Ascending aorta (tissue), 2 donors: Measurements from ENCODE around the gene DTWD1. TPM values are rescaled to one million over a fixed set of nuclear protein-coding genes. Genes with fewer than 3 reads are reported as not detected.
"Not testable (repeated sequence)": the region's sequence is repeated elsewhere in the genome, so short reads cannot be mapped to it uniquely, and the experiment has no call there.

Source experiments
- DNase-seq, 2 donors: peaks; one replicate each; pipeline ENCODE4 v3.0.0-alpha.2; 2019; ENCODE audit warnings: low spot score in 2 of 2
- H3K27ac ChIP-seq, 2 donors: fragments of 200-600 bp; sonication (generic); one replicate each; pipeline ENCODE4 v1.5.1; 2016 to 2017; ENCODE audit warnings: mild to moderate bottlenecking in 1 of 2
- H3K27me3 ChIP-seq: fragments of 200-600 bp; sonication (generic); one replicate; pipeline ENCODE4 v1.5.1; 2017
- H3K36me3 ChIP-seq, 2 donors: fragments of 200-600 bp; sonication (generic); one replicate each; pipeline ENCODE4 v1.5.1; 2016
- H3K4me1 ChIP-seq, 2 donors: fragments of 200-600 bp; sonication (generic); one replicate each; pipeline ENCODE4 v1.5.1; 2016 to 2017; ENCODE audit warnings: mild to moderate bottlenecking in 1 of 2
- H3K4me3 ChIP-seq, 2 donors: fragments of 200-600 bp; sonication (generic); one replicate each; pipeline ENCODE4 v1.5.1; 2016 to 2017; ENCODE audit warnings: mild to moderate bottlenecking in 1 of 2
- H3K9me3 ChIP-seq, 2 donors: fragments of 200-600 bp; sonication (generic); one replicate each; pipeline ENCODE4 v1.5.1; 2016
- intact Hi-C: fragments of 100-400 bp; cut with DNase I; formaldehyde crosslinking; loops from one replicate; pipeline ENCODE4 v1.15.1; 2023
- total RNA-seq: library from RNA; depleted of rRNA; stranded (reverse); fragments of >200 nt; gene quantifications from one replicate; pipeline ENCODE4 v1.1.0, GENCODE V29; 2016
- TF ChIP-seq, protein P1 (sequence below), 3 experiments: fragments of 200-600 bp in 2 of 3; fragments of 450-650 bp in 1 of 3; sonication (generic) in 2 of 3; IDR thresholded peaks; one replicate each; pipeline ENCODE4 v1.5.1; 2016 to 2019; ENCODE audit warnings: antibody characterized with exemption in 3 of 3, mild to moderate bottlenecking in 1 of 3, moderate library complexity in 1 of 3

DTWD1 gene
- total RNA-seq, 1 donor from 2014 or later, result 18.4 TPM

DNA sequence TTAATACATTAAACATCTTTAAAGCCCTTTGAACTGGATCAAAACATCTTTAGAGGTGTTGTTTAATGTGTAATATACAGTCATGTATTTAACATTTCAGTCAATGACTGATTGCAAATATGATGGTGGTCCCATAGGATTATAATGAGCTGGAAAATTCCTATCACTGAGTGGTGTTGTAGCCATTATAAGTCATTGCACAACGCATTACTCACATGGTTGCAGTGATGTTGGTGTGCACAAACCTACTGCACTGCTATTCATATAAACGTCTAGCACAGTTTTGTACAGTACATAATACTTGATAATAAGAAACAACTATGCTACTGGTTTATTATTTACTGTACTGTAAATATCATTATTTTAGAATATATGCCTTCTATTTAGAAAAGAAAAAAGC, 75.6 kb downstream of the DTWD1 start:
- Histone ChIP-seq H3K9me3 (no peaks in the 10 kb centered on the region), H3K4me3 (no peak overlapping the region), H3K27me3 (no peaks in the 10 kb centered on the region), H3K27ac (no peak overlapping the region), H3K36me3 (no peaks in the 10 kb centered on the region), H3K4me1 (no peaks in the 10 kb centered on the region)
- intact Hi-C loops, result no loop called here
- DNase-seq, result no peak
- TF ChIP-seq, protein P1, sequence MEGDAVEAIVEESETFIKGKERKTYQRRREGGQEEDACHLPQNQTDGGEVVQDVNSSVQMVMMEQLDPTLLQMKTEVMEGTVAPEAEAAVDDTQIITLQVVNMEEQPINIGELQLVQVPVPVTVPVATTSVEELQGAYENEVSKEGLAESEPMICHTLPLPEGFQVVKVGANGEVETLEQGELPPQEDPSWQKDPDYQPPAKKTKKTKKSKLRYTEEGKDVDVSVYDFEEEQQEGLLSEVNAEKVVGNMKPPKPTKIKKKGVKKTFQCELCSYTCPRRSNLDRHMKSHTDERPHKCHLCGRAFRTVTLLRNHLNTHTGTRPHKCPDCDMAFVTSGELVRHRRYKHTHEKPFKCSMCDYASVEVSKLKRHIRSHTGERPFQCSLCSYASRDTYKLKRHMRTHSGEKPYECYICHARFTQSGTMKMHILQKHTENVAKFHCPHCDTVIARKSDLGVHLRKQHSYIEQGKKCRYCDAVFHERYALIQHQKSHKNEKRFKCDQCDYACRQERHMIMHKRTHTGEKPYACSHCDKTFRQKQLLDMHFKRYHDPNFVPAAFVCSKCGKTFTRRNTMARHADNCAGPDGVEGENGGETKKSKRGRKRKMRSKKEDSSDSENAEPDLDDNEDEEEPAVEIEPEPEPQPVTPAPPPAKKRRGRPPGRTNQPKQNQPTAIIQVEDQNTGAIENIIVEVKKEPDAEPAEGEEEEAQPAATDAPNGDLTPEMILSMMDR (IDR thresholded peaks at IDR 0.05), result no peak

DNA sequence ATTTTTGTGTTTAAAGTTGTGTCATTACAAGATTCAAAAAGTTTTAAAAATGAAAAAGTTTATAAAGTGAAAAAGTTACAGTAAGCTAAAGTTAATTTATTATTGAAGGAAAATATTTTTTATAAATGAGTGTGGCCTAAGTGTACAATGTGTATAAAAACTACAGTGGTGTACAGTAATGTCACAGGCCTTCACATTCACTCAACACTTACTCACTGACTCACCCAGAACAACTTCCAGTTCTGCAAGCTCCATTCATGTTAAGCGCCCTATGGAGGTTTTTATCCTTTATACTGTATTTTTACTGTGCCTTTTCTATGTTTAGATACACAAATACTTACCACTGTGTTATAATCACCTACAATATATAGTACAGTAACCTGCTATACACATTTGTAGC, 76.3 kb downstream of the DTWD1 start:
- intact Hi-C loops, result no loop called here
- Histone ChIP-seq H3K4me1 (no peaks in the 10 kb centered on the region), H3K27ac (no peak overlapping the region), H3K9me3 (no peaks in the 10 kb centered on the region), H3K36me3 (no peaks in the 10 kb centered on the region), H3K27me3 (no peaks in the 10 kb centered on the region), H3K4me3 (no peak overlapping the region)
- DNase-seq, result no peak
- TF ChIP-seq, protein P1 (IDR thresholded peaks at IDR 0.05), result no peak

DNA sequence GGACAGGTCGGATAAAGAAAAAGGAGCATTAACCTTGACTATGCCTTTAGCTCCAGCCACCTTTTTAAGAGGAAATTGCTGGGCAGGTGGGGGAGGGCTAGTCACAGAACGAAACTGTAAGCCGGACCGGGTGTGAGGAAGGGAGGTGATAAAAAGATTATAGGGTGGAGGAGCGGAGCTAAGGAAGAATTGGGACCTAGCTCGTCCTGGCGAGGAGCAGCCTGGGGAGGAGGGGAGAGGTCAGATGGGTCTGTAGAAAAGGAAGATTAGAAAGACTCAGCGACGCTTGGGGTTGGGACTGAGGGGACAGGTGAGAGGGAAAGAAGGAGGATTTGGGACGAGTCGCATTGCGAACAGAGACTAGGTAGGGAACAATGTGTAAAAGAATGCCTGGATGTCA, 82.1 kb downstream of the DTWD1 start:
- H3K4me1 ChIP-seq, DNase-seq, H3K9me3 ChIP-seq, intact Hi-C loops, H3K27me3 ChIP-seq, H3K36me3 ChIP-seq, H3K4me3 ChIP-seq, H3K27ac ChIP-seq: not testable (repeated sequence)

Other genes starting within 250 kb of the DTWD1 start
- 31.4 TPM for gene FGF7, start 197.8 kb upstream of the DTWD1 start, total RNA-seq
- not detected for gene FAM227B, start 230 bp upstream of the DTWD1 start, total RNA-seq